K562 (cell line): ENCODE data around the gene PDE6D. TPM values are rescaled to one million over a fixed set of nuclear protein-coding genes. Genes with fewer than 3 reads are reported as not detected.

Experiments used
- BMI1 ChIP-seq: fragments of 150-350 bp; IDR thresholded peaks from 2 replicates; pipeline ENCODE4 v1.6.1; 2014; ENCODE audit warnings: low read length
- CBFA2T2 ChIP-seq: fragments of 450-650 bp; conservative IDR thresholded peaks from 2 replicates; pipeline ENCODE4 v1.6.1; 2017; ENCODE audit warnings: mild to moderate bottlenecking
- CXXC5 ChIP-seq: fragments of 250-450 bp; sonication (Bioruptor Pico); IDR thresholded peaks from 2 replicates; pipeline ENCODE4 v1.8.0; 2022; ENCODE audit warnings: inconsistent platforms, mild to moderate bottlenecking, moderate library complexity
- FOXJ3 ChIP-seq: sonication (generic); formaldehyde crosslinking; IDR thresholded peaks from 2 replicates; pipeline ENCODE4 v1.4.0; 2020; ENCODE audit warnings: mild to moderate bottlenecking, missing genetic modification reagents
- HDAC8 ChIP-seq: fragments of 450-650 bp; IDR thresholded peaks from 2 replicates; pipeline ENCODE4 v1.6.1; 2016; ENCODE audit warnings: mild to moderate bottlenecking, missing genetic modification characterization, moderate library complexity, missing compliant biosample characterization
- IRF2 ChIP-seq: sonication (generic); formaldehyde crosslinking; IDR thresholded peaks from 2 replicates; pipeline ENCODE4 v1.8.1; 2022; ENCODE audit warnings: mild to moderate bottlenecking, missing genetic modification reagents
- NFYB ChIP-seq: IDR thresholded peaks from 2 replicates; pipeline ENCODE4 v1.6.1; 2011; ENCODE audit warnings: mild to moderate bottlenecking, moderate library complexity; ENCODE audit not compliant: insufficient read length; ENCODE audit errors: extremely low read depth
- RNF2 ChIP-seq: sonication (generic); IDR thresholded peaks from 2 replicates; pipeline ENCODE4 v1.6.1; 2016
- TSC22D4 ChIP-seq: fragments of 450-650 bp; IDR thresholded peaks from 2 replicates; pipeline ENCODE4 v1.6.1; 2016; ENCODE audit warnings: missing genetic modification characterization, missing biosample characterization, control low read depth
- ZBTB43 ChIP-seq: sonication (generic); formaldehyde crosslinking; IDR thresholded peaks from 2 replicates; pipeline ENCODE4 v1.8.0; 2023; ENCODE audit warnings: mild to moderate bottlenecking, missing genetic modification reagents
- ZFX ChIP-seq: sonication (generic); formaldehyde crosslinking; IDR thresholded peaks from 2 replicates; pipeline ENCODE4 v1.8.0; 2022; ENCODE audit warnings: mild to moderate bottlenecking, missing genetic modification reagents, moderate library complexity
- ZNF146 ChIP-seq: IDR thresholded peaks from one replicate; pipeline ENCODE4 v1.6.1; 2018; ENCODE audit warnings: missing compliant biosample characterization; ENCODE audit not compliant: unreplicated experiment
- ZNF23 ChIP-seq: fragments of 250-450 bp; sonication (Bioruptor Pico); IDR thresholded peaks from 2 replicates; pipeline ENCODE4 v1.4.0; 2020; ENCODE audit warnings: mild to moderate bottlenecking
- ZNF277 ChIP-seq: fragments of 250-450 bp; sonication (Bioruptor Pico); IDR thresholded peaks from 2 replicates; pipeline ENCODE4 v1.8.0; 2022; ENCODE audit warnings: inconsistent platforms, mild to moderate bottlenecking, moderate library complexity, borderline replicate concordance
- ZNF436 ChIP-seq: fragments of 250-450, 450-650 bp; sonication (Bioruptor Pico); formaldehyde crosslinking; IDR thresholded peaks from 2 replicates; pipeline ENCODE4 v1.7.0; 2020; ENCODE audit warnings: mild to moderate bottlenecking
- ZNF444 ChIP-seq: fragments of 250-450 bp; sonication (Bioruptor Pico); IDR thresholded peaks from 2 replicates; pipeline ENCODE4 v1.4.0; 2020; ENCODE audit warnings: mild to moderate bottlenecking, moderate library complexity
- ZNF644 ChIP-seq: fragments of 200-800 bp; sonication (Bioruptor generic); IDR thresholded peaks from 2 replicates; pipeline ENCODE4 v1.6.1; 2016; ENCODE audit warnings: low read depth, missing genetic modification characterization, missing compliant biosample characterization
- ZNF707 ChIP-seq: fragments of 250-450 bp; sonication (Bioruptor Pico); conservative IDR thresholded peaks from 2 replicates; pipeline ENCODE4 v1.8.0; 2022; ENCODE audit warnings: inconsistent platforms, mild to moderate bottlenecking, moderate library complexity
- polyA plus RNA-seq, 8 experiments: library from polyadenylated mRNA; depleted of rRNA in 4 of 8; stranded (reverse) in 5 of 8; unstranded in 3 of 8; fragments of >200 nt; fragmentation: Nextera tagmentation in 2 of 8; fragmentation: Illumina TruSeq in 1 of 8; extraction: Ambion mirVana in 2 of 8; extraction: Trizol in 1 of 8; gene quantifications; 2 replicates each; pipeline versions ENCODE4 v1.2.1 to v1.2.3, GENCODE V29; 2011 to 2014; ENCODE audit warnings: inconsistent platforms in 1 of 8, missing spikeins in 1 of 8
- total RNA-seq, 7 experiments: library from RNA; depleted of rRNA in 6 of 7; stranded (reverse); fragments of >200 nt in 6 of 7; fragmentation: Illumina TruSeq in 2 of 7; extraction: Trizol in 2 of 7; gene quantifications; 2 replicates each; pipeline versions ENCODE4 v1.2.1 to v1.2.3, GENCODE V29; 2011 to 2021; ENCODE audit warnings: low replicate concordance in 1 of 7
- TF ChIP-seq, protein P1 (sequence below): fragments of 250-450 bp; sonication (Bioruptor Pico); IDR thresholded peaks from 2 replicates; pipeline ENCODE4 v1.5.0; 2020; ENCODE audit warnings: mild to moderate bottlenecking, borderline replicate concordance
- TF ChIP-seq, protein P2 (sequence below): fragments of 250-450 bp; sonication (Bioruptor Pico); IDR thresholded peaks from 2 replicates; pipeline ENCODE4 v1.5.0; 2021; ENCODE audit warnings: mild to moderate bottlenecking, borderline replicate concordance

The PDE6D gene
- total and polyA plus RNA-seq, 9 of the 15 experiments (the other 6 are each of a cell fraction or from before 2014, with no cell fraction given) = 0.65 to 11.6 (median 7.0) TPM

DNA sequence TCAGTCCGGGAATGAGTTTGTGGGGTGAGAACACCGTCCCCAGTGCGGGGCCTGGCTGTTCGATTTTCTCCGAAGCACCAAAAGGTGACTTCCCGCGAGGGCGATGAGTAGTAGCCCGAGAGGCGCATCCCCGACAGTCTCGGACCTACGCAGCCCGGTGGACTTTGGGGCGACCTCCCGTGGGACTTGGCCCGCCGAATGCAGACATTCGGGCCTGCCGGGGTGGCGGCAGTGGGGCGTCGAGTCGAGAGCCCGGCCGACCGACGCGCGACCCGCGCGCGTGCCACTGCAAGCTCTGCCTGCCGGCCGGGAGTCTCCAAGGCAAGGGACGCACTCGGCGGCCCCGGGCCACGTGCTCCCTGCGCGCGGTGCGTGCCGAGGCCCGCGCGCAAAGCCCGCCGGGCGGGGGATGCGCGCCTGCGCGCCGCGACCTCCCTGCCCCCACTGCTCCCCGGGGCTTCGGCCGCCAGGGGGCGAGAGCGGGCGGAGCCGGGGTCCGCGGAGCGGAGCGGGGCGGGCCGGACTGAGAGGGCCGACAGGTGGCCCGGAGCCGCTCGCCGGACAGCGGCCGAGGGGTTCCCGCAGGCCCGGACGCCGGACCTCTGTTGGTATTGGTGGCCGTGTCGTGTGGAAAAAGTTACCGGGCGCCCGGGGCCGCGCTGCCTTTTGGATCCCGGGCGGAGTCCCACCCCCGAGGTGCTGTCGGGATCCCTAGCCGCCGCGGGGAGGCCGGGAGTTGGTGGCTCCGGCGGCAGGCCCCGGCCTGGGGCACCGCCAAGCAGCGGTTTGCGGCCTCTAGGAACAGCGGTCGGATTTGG lies 70.9 kb downstream of the PDE6D start (continued):
- no peak for TF ChIP-seq ZNF436 (CRISPR knock-in tag)
- TF ChIP-seq CBFA2T2 = no peak
- no peak for TF ChIP-seq ZNF146 (CRISPR knock-in tag)
- TF ChIP-seq RNF2 = 0 out of 2 replicates have a peak, but pooled peaks have one; percentile 17
- TF ChIP-seq ZFX (CRISPR knock-in tag) = peak; percentile 60
- TF ChIP-seq, protein P1, sequence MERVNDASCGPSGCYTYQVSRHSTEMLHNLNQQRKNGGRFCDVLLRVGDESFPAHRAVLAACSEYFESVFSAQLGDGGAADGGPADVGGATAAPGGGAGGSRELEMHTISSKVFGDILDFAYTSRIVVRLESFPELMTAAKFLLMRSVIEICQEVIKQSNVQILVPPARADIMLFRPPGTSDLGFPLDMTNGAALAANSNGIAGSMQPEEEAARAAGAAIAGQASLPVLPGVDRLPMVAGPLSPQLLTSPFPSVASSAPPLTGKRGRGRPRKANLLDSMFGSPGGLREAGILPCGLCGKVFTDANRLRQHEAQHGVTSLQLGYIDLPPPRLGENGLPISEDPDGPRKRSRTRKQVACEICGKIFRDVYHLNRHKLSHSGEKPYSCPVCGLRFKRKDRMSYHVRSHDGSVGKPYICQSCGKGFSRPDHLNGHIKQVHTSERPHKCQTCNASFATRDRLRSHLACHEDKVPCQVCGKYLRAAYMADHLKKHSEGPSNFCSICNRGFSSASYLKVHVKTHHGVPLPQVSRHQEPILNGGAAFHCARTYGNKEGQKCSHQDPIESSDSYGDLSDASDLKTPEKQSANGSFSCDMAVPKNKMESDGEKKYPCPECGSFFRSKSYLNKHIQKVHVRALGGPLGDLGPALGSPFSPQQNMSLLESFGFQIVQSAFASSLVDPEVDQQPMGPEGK = no peak
- TF ChIP-seq ZNF707 (CRISPR knock-in tag) = no peak
- no peak for TF ChIP-seq ZBTB43 (CRISPR knock-in tag)
- TF ChIP-seq ZNF644 (tag) = peak; percentile 58; the same call in 1 of the 2 replicates
- no peak for TF ChIP-seq FOXJ3
- TF ChIP-seq IRF2 = no peak
- no peak for TF ChIP-seq ZNF277 (CRISPR knock-in tag)
- TF ChIP-seq NFYB = no peak
- peak; percentile 99 for TF ChIP-seq CXXC5 (CRISPR knock-in tag)
- no peak for TF ChIP-seq BMI1
- no peak for TF ChIP-seq ZNF23 (CRISPR knock-in tag)
- no peak for TF ChIP-seq TSC22D4 (tag)
- TF ChIP-seq, protein P2, sequence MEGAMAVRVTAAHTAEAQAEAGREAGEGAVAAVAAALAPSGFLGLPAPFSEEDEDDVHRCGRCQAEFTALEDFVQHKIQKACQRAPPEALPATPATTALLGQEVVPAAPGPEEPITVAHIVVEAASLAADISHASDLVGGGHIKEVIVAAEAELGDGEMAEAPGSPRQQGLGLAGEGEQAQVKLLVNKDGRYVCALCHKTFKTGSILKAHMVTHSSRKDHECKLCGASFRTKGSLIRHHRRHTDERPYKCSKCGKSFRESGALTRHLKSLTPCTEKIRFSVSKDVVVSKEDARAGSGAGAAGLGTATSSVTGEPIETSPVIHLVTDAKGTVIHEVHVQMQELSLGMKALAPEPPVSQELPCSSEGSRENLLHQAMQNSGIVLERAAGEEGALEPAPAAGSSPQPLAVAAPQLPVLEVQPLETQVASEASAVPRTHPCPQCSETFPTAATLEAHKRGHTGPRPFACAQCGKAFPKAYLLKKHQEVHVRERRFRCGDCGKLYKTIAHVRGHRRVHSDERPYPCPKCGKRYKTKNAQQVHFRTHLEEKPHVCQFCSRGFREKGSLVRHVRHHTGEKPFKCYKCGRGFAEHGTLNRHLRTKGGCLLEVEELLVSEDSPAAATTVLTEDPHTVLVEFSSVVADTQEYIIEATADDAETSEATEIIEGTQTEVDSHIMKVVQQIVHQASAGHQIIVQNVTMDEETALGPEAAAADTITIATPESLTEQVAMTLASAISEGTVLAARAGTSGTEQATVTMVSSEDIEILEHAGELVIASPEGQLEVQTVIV (CRISPR knock-in tag) = no peak
- TF ChIP-seq ZNF444 (CRISPR knock-in tag) = no peak
- TF ChIP-seq HDAC8 (tag) = no peak
